Measurements from ENCODE around the gene PRAMEF13.
"Not testable (repeated sequence)": the region's sequence is repeated elsewhere in the genome, so short reads cannot be mapped to it uniquely, and the experiment has no call there.

PRAMEF13 gene

GRCh38 chr1:13201309-13201708 lies at the start of gene PRAMEF13:
TSS of gene PRAMEF13 (minus strand) at chr1:13201409. CDS start at chr1:13199589, 1,820 bp downstream.
- DNase-seq (ENCODE audit: low read depth in 1 of 2, low spot score in 1 of 2) = not testable (repeated sequence)

- not testable (repeated sequence) for DNase-seq (ENCODE audit: low read depth in 1 of 2, low spot score in 1 of 2)
These were observed 45.9 kb upstream of the PRAMEF13 start for GRCh38 chr1:13247122-13247521.

GRCh38 chr1:13246554-13246871 lies 45.3 kb upstream of the PRAMEF13 start:
- not testable (repeated sequence) for DNase-seq (ENCODE audit: low read depth in 1 of 2, low spot score in 1 of 2)

GRCh38 chr1:13245841-13246553 lies 44.8 kb upstream of the PRAMEF13 start:
- not testable (repeated sequence) for DNase-seq (ENCODE audit: low read depth in 1 of 2, low spot score in 1 of 2)

- DNase-seq (ENCODE audit: low read depth in 1 of 2, low spot score in 1 of 2) = not testable (repeated sequence)
These were observed 42.5 kb upstream of the PRAMEF13 start for GRCh38 chr1:13243536-13244263.

GRCh38 chr1:13239633-13240032 lies 38.4 kb upstream of the PRAMEF13 start:
- not testable (repeated sequence) for DNase-seq (ENCODE audit: low read depth in 1 of 2, low spot score in 1 of 2)

- not testable (repeated sequence) for DNase-seq (ENCODE audit: low read depth in 1 of 2, low spot score in 1 of 2)
These were observed 36.4 kb upstream of the PRAMEF13 start for GRCh38 chr1:13237572-13237971.

- not testable (repeated sequence) for DNase-seq (ENCODE audit: low read depth in 1 of 2, low spot score in 1 of 2)
These were observed 32.8 kb upstream of the PRAMEF13 start for GRCh38 chr1:13234057-13234456.

- not testable (repeated sequence) for DNase-seq (ENCODE audit: low read depth in 1 of 2, low spot score in 1 of 2)
These were observed 30.8 kb upstream of the PRAMEF13 start for GRCh38 chr1:13232056-13232455.

- not testable (repeated sequence) for DNase-seq (ENCODE audit: low read depth in 1 of 2, low spot score in 1 of 2)
These were observed 30.0 kb upstream of the PRAMEF13 start for GRCh38 chr1:13231061-13231750.

GRCh38 chr1:13230601-13231000 lies 29.4 kb upstream of the PRAMEF13 start:
- DNase-seq (ENCODE audit: low read depth in 1 of 2, low spot score in 1 of 2) = not testable (repeated sequence)

- DNase-seq (ENCODE audit: low read depth in 1 of 2, low spot score in 1 of 2) = not testable (repeated sequence)
These were observed 28.9 kb upstream of the PRAMEF13 start for GRCh38 chr1:13230096-13230495.

GRCh38 chr1:13228343-13228781 lies 27.2 kb upstream of the PRAMEF13 start:
- DNase-seq (ENCODE audit: low read depth in 1 of 2, low spot score in 1 of 2) = no peak

GRCh38 chr1:13227271-13228055 lies 26.3 kb upstream of the PRAMEF13 start:
- DNase-seq (ENCODE audit: low read depth in 1 of 2, low spot score in 1 of 2) = not testable (repeated sequence)

- DNase-seq (ENCODE audit: low read depth in 1 of 2, low spot score in 1 of 2) = not testable (repeated sequence)
These were observed 24.5 kb upstream of the PRAMEF13 start, which contains the start of gene PRAMEF18 for GRCh38 chr1:13225675-13226204. TSS of gene PRAMEF18 (minus strand) at chr1:13226154. CDS start at chr1:13226106, 48 bp downstream.

- DNase-seq (ENCODE audit: low read depth in 1 of 2, low spot score in 1 of 2) = no peak
These were observed 23.4 kb upstream of the PRAMEF13 start for GRCh38 chr1:13224480-13225060.

GRCh38 chr1:13222788-13223187 lies 21.6 kb upstream of the PRAMEF13 start:
- DNase-seq (ENCODE audit: low read depth in 1 of 2, low spot score in 1 of 2) = not testable (repeated sequence)

GRCh38 chr1:13219203-13219602 lies 18.0 kb upstream of the PRAMEF13 start:
- DNase-seq (ENCODE audit: low read depth in 1 of 2, low spot score in 1 of 2) = not testable (repeated sequence)

- DNase-seq (ENCODE audit: low read depth in 1 of 2, low spot score in 1 of 2) = not testable (repeated sequence)
These were observed 15.4 kb upstream of the PRAMEF13 start for GRCh38 chr1:13216619-13217018.

GRCh38 chr1:13208712-13209111 lies 7.5 kb upstream of the PRAMEF13 start:
- not testable (repeated sequence) for DNase-seq (ENCODE audit: low read depth in 1 of 2, low spot score in 1 of 2)
